Left kidney (tissue), 2 donors: ENCODE results near the gene CADPS2. TPM values are rescaled to one million over a fixed set of nuclear protein-coding genes. Genes with fewer than 3 reads are reported as not detected.
A peak's percentile ranks its signal among the peaks of the same experiment; 100 is the strongest.

ENCODE experiments used
- DNase-seq: peaks from one replicate; pipeline ENCODE4 v3.0.0-alpha.2; 2013
- polyA plus RNA-seq: library from polyadenylated mRNA; unstranded; fragments of 120-200 nt; gene quantifications from one replicate; pipeline ENCODE4 v1.2.1, GENCODE V29; 2013; ENCODE audit not compliant: insufficient read length

CADPS2 gene
- polyA plus RNA-seq, 1 donor = 51.3 TPM

GRCh38 chr7:122768827-122769226, 117.4 kb downstream of the CADPS2 start:
- no peak for DNase-seq

GRCh38 chr7:122767339-122767738, 118.9 kb downstream of the CADPS2 start:
- DNase-seq = no peak

- DNase-seq = no peak
These were observed 119.7 kb downstream of the CADPS2 start for GRCh38 chr7:122766593-122766992.

GRCh38 chr7:122764902-122765301, 121.4 kb downstream of the CADPS2 start:
- no peak for DNase-seq

- no peak for DNase-seq
These were observed 122.2 kb downstream of the CADPS2 start for GRCh38 chr7:122764020-122764419.

- no peak for DNase-seq
These were observed 124.2 kb downstream of the CADPS2 start for GRCh38 chr7:122762071-122762470.

GRCh38 chr7:122758501-122758900, 127.8 kb downstream of the CADPS2 start:
- no peak for DNase-seq

- DNase-seq = no peak
These were observed 129.4 kb downstream of the CADPS2 start for GRCh38 chr7:122756860-122757259.

GRCh38 chr7:122755696-122756095, 130.6 kb downstream of the CADPS2 start:
- DNase-seq = no peak

- no peak for DNase-seq
These were observed 133.7 kb downstream of the CADPS2 start for GRCh38 chr7:122752583-122752982.

- DNase-seq = no peak
These were observed 135.9 kb downstream of the CADPS2 start for GRCh38 chr7:122750389-122750788.

- no peak for DNase-seq
These were observed 138.1 kb downstream of the CADPS2 start for GRCh38 chr7:122748195-122748594.

GRCh38 chr7:122746948-122747347, 139.3 kb downstream of the CADPS2 start:
- DNase-seq = no peak

- no peak for DNase-seq
These were observed 143.0 kb downstream of the CADPS2 start for GRCh38 chr7:122743211-122743610.

GRCh38 chr7:122738947-122739346, 147.3 kb downstream of the CADPS2 start:
- DNase-seq = no peak

- DNase-seq = no peak
These were observed 150.1 kb downstream of the CADPS2 start for GRCh38 chr7:122736183-122736582.

GRCh38 chr7:122727759-122728158, 158.5 kb downstream of the CADPS2 start:
- no peak for DNase-seq

- no peak for DNase-seq
These were observed 158.9 kb downstream of the CADPS2 start for GRCh38 chr7:122727354-122727753.

GRCh38 chr7:122726881-122727280, 159.4 kb downstream of the CADPS2 start:
- no peak for DNase-seq

- DNase-seq = peak; percentile 14
These were observed 161.9 kb downstream of the CADPS2 start for GRCh38 chr7:122724366-122724765.

GRCh38 chr7:122719010-122719578, 167.2 kb downstream of the CADPS2 start:
- no peak for DNase-seq

- DNase-seq = no peak
These were observed 168.7 kb downstream of the CADPS2 start for GRCh38 chr7:122717356-122718089.

GRCh38 chr7:122715183-122715582, 171.1 kb downstream of the CADPS2 start:
- no peak for DNase-seq

- DNase-seq = no peak
These were observed 175.3 kb downstream of the CADPS2 start for GRCh38 chr7:122710916-122711315.
